Neuron (in vitro differentiated cells): ENCODE measurements around the gene CUEDC1.

Experiments
- H2AFZ ChIP-seq: one replicate; pipeline ENCODE4 v1.6.1; 2013; ENCODE audit warnings: low read depth, mild to moderate bottlenecking, inconsistent platforms, low read length, moderate library complexity
- H3K27me3 ChIP-seq: one replicate; pipeline ENCODE4 v1.6.1; 2013; ENCODE audit warnings: low read length; ENCODE audit not compliant: insufficient read depth
- H3K36me3 ChIP-seq: one replicate; pipeline ENCODE4 v1.6.1; 2013; ENCODE audit warnings: low read length; ENCODE audit not compliant: insufficient read depth
- H3K4me1 ChIP-seq: one replicate; pipeline ENCODE4 v1.6.1; 2013; ENCODE audit warnings: low read length; ENCODE audit not compliant: insufficient read depth
- H3K4me3 ChIP-seq: 2 replicates; pipeline ENCODE4 v1.5.1; 2013; ENCODE audit warnings: mild to moderate bottlenecking, low read length, moderate library complexity
- H3K9me3 ChIP-seq: one replicate; pipeline ENCODE4 v1.6.1; 2013; ENCODE audit warnings: low read length

The CUEDC1 gene

DNA sequence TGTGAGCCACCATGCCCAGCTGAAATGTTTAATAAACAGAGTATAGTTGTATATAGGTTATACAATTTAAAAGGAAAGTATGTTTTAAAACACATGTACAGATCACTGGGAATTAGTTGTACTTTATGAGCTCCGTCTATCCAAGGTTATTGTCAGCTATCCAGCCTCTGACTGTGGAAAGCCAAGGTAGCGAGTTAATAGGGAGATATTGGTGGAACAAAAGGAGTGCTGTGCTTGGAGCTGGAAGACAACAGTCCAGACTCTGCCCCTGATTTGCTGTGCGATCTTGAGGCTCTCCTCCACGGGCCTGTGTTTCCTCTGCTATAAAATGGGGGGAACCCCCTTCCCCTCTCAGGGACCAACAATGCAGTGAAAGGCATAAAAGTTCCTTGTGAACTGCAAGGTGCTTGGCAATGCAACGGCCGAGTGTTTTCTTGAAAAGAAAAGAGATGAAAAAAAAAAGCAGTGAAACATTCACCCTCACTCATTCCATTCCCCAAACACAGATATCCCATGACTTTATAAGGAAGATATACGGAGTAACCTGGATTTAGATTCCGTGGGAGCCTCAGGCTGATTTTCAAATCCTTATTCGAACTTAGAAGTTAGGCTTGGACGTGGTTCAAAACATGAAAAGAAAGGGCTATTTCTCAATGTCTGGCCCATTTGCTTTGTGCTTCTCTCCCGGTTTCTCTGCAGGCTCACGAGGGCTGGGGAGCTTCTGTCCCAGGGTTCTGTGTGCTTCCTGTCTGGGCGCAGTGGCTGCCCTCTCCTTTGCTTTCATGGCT, 34.1 kb downstream of the CUEDC1 start:
- no peak overlapping the region for H3K4me3 ChIP-seq
- peaks cover 50% of the 10 kb centered on the region for H3K4me1 ChIP-seq
- H3K9me3 ChIP-seq = no peaks in the 10 kb centered on the region
- H2AFZ ChIP-seq = no peak overlapping the region
- H3K36me3 ChIP-seq = no peaks in the 10 kb centered on the region
- no peaks in the 10 kb centered on the region for H3K27me3 ChIP-seq

DNA sequence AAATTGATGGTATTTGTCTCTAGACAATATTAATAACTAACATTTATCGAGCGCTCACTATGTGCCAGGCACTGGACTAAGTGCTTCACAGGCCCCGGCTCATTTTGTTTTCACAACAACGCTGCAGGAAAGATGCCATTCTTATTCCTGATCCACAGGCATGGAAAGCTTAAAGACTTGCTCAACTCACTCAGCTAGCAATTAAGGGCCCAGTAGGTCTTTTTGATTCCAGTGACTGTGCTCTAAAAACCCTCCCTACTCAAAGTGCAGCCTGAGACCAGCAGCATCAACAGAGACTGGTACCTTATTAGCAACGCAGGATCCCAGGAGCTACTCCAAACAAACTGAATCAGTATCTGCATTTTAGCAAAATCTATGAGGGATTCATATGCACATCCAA, 35.3 kb downstream of the CUEDC1 start:
- no peaks in the 10 kb centered on the region for H3K27me3 ChIP-seq
- no peak overlapping the region for H2AFZ ChIP-seq
- H3K9me3 ChIP-seq = no peaks in the 10 kb centered on the region
- no peak overlapping the region for H3K4me3 ChIP-seq
- peaks cover 51% of the 10 kb centered on the region for H3K4me1 ChIP-seq
- H3K36me3 ChIP-seq = no peaks in the 10 kb centered on the region

DNA sequence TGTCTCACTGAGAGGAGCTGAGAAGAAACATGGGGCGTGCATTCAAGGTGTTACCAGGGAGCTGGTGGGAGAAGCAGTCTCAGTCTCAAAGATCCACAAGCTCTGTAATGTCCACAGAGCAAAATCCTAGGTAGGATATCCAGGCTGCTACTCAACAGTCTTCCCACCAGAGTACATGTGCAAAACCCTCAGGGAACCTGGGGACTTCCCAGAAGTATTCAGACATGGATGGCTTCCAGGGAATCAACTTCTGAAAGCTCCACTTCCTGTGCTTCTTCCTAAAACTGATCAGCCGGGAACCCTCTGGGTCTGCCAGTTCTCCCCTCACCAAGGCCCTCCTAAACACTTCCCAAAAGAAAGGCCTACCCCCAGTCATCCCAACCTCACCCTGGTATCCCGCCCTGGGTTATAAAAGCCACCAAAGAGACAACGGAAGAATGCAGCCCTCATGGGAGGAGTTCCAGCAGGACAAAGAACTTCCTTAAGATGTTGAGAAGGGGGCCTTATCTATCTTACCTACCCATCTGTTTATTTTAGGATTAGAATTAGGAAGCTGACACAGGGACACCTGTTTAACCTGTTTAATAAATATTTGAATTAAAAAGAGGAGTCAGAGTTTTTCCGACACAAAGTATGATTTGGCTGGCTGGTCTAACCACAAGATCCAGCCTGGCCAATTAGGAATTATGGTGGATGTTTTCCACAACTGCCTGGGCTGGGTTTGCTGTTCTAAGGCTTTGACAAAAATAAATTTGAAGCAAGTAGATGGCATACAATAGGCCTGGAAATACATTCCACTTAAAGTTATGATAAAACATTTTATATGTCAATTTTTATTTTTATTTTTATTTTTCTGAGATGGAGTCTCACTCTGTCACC, 37.0 kb downstream of the CUEDC1 start:
- H3K27me3 ChIP-seq = no peaks in the 10 kb centered on the region
- H2AFZ ChIP-seq = no peak overlapping the region
- H3K4me3 ChIP-seq = no peak overlapping the region
- no peaks in the 10 kb centered on the region for H3K9me3 ChIP-seq
- H3K36me3 ChIP-seq = no peaks in the 10 kb centered on the region
- peaks cover 64% of the 10 kb centered on the region for H3K4me1 ChIP-seq

DNA sequence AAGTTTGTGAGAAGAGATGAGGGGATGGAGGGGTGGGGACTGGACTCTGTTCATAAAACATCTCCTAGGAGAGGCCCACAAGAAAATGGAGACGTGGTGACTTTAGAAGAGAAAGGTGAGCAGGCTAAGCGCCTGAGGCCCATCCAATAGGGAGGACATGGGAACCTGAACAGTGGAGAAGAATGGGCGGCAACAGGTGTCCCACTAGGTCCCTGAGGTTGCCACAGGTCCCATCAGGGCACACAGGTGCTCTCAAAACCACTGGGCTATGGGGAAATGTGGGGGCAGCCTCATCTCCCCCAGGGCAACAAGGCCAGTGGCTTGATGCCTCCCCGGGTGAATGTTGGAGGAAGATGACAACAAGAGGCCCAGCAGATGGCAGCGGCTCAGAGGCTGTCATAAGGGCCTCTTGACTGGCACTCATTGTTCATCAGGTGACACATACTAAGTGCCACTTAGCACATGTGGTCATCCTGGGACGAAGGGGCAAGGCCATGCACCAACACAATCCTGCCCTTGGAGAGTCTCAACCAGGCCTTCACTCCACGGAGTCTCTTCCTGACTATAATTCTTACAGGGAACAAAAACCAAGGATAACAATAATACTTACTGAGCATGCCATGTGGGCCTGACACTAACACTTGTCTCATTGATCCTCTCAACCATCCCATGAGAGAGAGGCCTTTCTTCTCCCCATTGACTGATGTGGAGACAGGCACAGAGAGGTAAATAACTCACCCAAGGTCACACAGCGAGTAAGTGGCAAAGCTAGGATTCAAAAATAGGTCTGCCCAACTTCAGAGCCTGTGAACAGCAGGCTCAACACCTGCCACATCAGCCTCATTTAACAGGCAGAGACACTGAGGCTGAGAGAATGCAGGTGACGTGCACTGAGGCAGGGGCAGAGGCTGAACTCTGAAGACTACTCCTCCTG, 38.0 kb downstream of the CUEDC1 start:
- Histone ChIP-seq H3K9me3 (no peaks in the 10 kb centered on the region), H3K4me3 (peak overlapping the region; percentile 36), H3K36me3 (no peaks in the 10 kb centered on the region), H3K27me3 (no peaks in the 10 kb centered on the region), H3K4me1 (peaks cover 63% of the 10 kb centered on the region), H2AFZ (no peak overlapping the region)

DNA sequence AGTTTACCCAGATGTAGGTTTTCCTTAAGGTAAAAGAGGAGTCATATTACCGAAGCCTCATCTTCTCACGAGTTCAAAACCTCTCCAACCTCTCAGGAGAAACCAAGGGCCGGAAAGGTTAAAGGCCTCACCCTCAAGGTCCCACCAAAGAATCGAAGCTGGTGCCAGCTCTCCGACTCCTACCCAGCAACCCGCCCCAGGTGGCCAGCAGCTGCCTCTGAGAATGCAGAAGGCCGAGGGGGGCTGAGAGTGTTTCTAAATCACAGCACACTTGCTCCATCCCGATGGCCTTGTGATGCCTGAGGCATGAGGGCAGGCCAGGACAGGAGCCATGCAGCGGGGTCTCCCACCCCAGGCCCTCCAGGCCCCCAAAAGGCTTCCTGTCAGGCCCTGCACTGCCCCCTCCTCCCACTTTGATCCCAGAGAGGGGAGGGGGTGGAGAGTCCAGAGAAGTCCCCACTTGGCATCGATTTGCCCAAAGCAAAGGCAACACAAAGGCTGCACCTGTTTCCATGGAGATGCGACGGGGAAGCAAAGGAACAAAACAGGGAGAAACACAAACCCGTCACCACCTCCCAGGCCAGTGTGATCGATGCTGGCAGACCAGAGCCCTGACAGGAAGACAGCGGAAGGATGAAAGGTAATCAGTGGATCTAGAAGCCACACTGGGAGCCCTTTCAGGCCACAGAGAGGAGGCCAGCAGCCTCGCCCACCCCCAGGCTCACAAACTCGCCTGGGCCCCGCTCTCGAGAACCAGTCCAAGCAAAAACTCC, 39.0 kb downstream of the CUEDC1 start:
- H3K27me3 ChIP-seq = no peaks in the 10 kb centered on the region
- no peaks in the 10 kb centered on the region for H3K9me3 ChIP-seq
- peaks cover 60% of the 10 kb centered on the region for H3K4me1 ChIP-seq
- no peaks in the 10 kb centered on the region for H3K36me3 ChIP-seq
- H2AFZ ChIP-seq = no peak overlapping the region
- peak overlapping the region; percentile 36 for H3K4me3 ChIP-seq

DNA sequence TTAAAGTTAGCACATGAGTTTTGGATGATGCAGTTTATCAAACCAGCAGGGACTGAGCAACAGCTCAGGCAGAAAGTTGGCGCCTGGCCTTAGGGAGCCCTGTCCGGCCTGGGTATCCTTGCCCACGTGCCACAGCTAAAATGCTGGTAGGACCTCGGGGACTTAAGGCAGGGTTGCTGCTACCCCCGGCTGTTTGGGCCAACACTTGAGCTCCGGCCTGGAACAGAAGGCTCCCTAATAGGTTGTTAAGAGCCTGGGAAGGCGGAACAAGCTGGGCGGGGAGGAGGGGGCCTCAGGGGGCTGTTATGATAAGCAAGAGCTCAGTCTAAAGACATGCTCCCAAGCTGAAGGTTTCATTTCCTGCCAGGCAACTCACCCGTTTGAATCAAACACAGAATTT, 39.7 kb downstream of the CUEDC1 start:
- H3K27me3 ChIP-seq = no peaks in the 10 kb centered on the region
- no peaks in the 10 kb centered on the region for H3K36me3 ChIP-seq
- H3K9me3 ChIP-seq = no peaks in the 10 kb centered on the region
- peaks cover 61% of the 10 kb centered on the region for H3K4me1 ChIP-seq
- H2AFZ ChIP-seq = no peak overlapping the region
- H3K4me3 ChIP-seq = peak overlapping the region; percentile 36

DNA sequence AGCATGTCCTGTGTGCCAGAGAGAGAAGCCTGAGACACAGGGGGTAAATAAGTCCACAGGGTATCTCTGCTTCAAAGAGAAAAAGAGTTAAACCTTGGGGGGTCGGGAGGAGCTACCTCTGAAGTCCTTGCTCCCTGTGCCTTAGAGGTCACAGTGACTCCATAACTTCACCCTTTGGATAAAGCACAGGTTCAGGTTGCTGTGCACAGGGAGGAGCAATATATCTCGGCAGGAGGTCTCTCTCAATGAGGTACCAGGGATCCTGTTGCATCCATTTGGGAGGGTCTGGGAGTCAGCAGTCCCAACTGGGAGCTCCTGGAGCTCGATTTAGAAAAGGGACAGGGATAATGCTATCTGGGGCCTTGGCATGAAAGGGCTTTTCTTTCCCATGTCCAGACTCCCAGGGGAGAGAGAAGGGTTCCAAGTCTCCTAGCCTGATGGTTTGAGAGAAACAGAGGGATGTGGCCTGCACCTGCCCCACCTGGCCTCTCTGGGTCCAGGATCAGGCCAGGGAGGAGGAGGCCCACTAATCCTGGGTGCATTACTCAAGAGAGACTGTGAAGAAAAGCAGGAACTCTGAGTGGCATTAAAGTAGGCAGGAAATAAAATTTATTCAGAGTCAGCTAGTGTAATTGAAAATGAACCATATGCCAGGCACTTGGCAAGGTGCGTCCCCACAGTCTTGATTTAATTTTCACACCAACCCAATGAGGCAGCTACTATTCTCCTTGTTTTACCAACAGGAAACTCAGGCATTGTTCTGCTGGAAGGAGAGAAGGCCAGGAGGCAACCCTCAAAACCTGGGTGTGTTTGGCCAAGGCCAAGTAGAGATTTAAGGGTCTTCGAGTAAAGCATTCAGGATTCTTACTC, 40.7 kb downstream of the CUEDC1 start:
- no peaks in the 10 kb centered on the region for H3K27me3 ChIP-seq
- peaks cover 64% of the 10 kb centered on the region for H3K4me1 ChIP-seq

DNA sequence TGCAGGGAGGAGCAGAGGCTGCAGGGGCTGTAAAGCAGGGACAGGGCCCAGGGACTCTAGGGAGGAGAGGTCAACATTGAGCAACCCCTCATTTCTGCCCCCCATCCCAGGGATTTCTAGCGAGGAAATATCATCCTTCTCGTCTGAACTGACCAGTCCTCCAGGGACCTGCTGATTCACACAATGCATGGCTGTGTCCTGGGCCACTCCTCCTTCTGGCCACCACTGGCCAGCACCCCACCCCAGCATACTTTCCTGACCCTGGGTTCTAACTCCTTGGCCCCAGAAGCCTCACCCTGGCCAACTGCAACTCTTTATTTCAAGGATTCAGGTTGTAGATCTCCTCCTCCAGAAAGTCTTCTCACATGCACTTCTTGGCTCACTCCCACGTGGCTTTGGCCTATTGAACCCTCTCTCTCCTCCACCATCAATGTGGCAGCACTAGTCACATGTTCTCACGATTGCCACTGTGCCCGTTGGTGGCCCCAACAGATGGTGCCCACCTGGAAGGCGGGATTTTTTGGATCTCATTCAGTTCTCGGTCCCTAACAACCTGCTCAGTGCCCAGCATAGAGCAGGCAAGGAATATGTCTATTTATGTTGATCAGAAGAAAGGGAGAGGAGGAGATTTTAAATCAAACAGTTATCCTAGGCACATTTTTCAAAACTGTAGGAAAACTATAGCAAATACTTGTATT, 41.5 kb downstream of the CUEDC1 start:
- Histone ChIP-seq H3K27me3 (no peaks in the 10 kb centered on the region), H3K4me3 (no peak overlapping the region), H3K4me1 (peaks cover 65% of the 10 kb centered on the region), H3K36me3 (no peaks in the 10 kb centered on the region), H2AFZ (no peak overlapping the region), H3K9me3 (no peaks in the 10 kb centered on the region)

More for the DNA sequence above, 40.7 kb downstream of the CUEDC1 start:
- Histone ChIP-seq H3K4me3 (no peak overlapping the region), H2AFZ (no peak overlapping the region), H3K36me3 (no peaks in the 10 kb centered on the region), H3K9me3 (no peaks in the 10 kb centered on the region)

DNA sequence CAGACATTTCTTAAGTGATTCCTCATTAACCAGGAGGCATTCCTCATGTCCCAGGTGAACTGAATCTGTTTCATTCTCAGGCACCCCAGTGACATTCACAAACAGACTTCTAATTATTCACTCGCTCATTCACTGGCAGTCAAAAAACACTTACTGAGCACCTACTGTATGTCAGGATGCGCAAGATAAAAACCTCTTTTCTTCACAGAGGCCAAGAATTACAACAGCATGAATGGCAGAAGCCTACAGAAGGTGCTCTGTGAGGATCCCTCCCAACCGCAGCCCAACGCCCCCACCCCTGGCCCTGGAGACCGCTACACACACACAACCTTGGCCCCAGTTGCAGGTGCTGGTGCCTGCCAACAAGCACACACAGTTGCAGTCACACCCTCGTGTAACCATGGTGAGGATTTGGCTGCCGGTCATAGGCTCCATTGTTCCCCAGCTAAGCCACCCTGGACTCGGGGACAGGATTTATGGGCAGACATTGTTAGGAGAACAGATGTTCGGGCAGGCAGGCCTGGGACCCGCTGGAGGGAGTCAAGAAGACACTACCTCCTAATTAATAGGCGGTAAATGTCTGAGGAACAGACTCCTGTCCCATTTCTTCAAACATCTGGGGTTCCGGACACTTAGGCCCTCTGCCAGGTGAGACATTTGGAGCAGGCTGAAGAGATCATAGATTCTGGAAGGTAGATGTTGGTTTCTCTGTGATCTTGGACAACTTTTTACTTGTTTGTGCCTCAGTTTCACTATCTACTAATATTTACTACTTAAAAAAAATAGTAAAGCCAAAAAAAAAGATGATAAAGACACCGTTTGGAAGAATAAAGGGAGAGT, 43.2 kb downstream of the CUEDC1 start:
- Histone ChIP-seq H3K9me3 (no peaks in the 10 kb centered on the region), H3K36me3 (no peaks in the 10 kb centered on the region), H2AFZ (no peak overlapping the region), H3K27me3 (no peaks in the 10 kb centered on the region), H3K4me1 (peaks cover 52% of the 10 kb centered on the region), H3K4me3 (no peak overlapping the region)

DNA sequence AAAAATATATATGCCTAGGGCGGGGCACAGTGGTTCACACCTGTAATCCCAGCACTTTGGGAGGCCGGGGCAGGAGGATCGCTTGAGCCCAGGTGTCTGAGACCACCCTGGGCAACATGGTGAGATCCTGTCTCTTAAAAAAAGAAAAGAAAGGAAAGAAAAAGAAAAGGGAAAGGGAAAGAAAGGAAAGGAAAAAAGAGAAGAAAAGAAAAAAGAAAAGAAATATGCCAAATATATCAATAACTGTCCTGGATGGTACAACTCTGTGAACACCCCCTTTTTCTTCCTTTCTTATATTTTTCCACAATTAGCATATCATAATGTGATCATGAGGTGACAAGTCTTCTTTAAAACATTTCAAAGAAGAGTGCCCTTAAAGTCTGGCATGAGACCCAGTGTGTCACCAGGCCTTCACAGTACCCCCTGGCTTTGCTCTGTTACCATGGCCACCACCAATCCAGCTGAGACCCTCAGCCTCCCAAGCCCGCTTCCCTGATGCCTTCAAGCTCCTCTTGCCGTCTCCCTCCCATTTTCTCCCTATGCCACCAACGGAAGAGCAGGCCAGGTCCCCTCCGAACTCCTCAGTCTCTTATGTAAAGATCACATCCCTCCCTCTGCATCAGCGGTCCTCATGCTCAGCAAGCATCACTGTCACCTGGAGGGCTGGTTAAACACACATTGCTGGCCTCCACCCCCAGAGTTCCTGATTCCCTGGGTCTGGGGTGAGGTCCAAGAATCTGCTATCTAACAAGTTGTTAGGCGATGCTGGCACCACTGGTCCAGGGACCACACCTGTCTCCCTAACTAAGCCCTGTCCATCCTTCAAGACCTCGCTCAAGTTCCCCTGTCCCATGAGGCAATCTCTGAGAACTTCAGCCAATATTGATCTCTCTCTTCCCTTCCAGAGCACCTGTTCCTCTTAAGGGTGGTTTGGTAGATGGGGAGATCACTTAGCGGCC, 44.5 kb downstream of the CUEDC1 start:
- no peaks in the 10 kb centered on the region for H3K9me3 ChIP-seq
- H3K4me3 ChIP-seq = no peak overlapping the region
- no peaks in the 10 kb centered on the region for H3K36me3 ChIP-seq
- H3K4me1 ChIP-seq = peaks cover 43% of the 10 kb centered on the region
- H3K27me3 ChIP-seq = no peaks in the 10 kb centered on the region
- no peak overlapping the region for H2AFZ ChIP-seq
